Choroid plexus epithelial cell (primary cell): ENCODE data around the gene PSMB2.
A peak's percentile ranks its signal among the peaks of the same experiment; 100 is the strongest.

Experiments used
- DNase-seq: peaks from one replicate; pipeline ENCODE4 v3.0.0-alpha.2; 2010; ENCODE audit warnings: low read depth
- H3K4me3 ChIP-seq: 2 replicates; pipeline ENCODE4 v1.5.1; 2011; ENCODE audit warnings: low read depth, mild to moderate bottlenecking, control low read depth, low read length, moderate library complexity
- CTCF ChIP-seq: conservative IDR thresholded peaks from 2 replicates; pipeline ENCODE4 v1.5.1; 2011; ENCODE audit warnings: low read depth, mild to moderate bottlenecking, control low read depth, inconsistent platforms, low read length, moderate library complexity

Gene PSMB2

GRCh38 chr1:35605071-35605866 is 36.1 kb downstream of the PSMB2 start:
- peak; percentile 8 for DNase-seq
- no peak overlapping the region for H3K4me3 ChIP-seq
- TF ChIP-seq CTCF, result no peak

- H3K4me3 ChIP-seq, result no peak overlapping the region
- no peak for TF ChIP-seq CTCF
- peak; percentile 42 for DNase-seq
These were observed 37.4 kb downstream of the PSMB2 start for GRCh38 chr1:35603941-35604340.

- TF ChIP-seq CTCF, result no peak
- H3K4me3 ChIP-seq, result no peak overlapping the region
- peak; percentile 13 for DNase-seq
These were observed 37.9 kb downstream of the PSMB2 start for GRCh38 chr1:35603468-35603867.

GRCh38 chr1:35600593-35600992 is 40.7 kb downstream of the PSMB2 start:
- TF ChIP-seq CTCF, result no peak
- H3K4me3 ChIP-seq, result no peak overlapping the region
- no peak for DNase-seq

- no peak for TF ChIP-seq CTCF
- no peak for DNase-seq
- H3K4me3 ChIP-seq, result no peak overlapping the region
These were observed 41.9 kb downstream of the PSMB2 start for GRCh38 chr1:35599411-35599810.

- DNase-seq, result no peak
- no peak overlapping the region for H3K4me3 ChIP-seq
- no peak for TF ChIP-seq CTCF
These were observed 42.4 kb downstream of the PSMB2 start for GRCh38 chr1:35598895-35599294.

GRCh38 chr1:35597870-35598269 is 43.5 kb downstream of the PSMB2 start:
- no peak overlapping the region for H3K4me3 ChIP-seq
- DNase-seq, result no peak
- TF ChIP-seq CTCF, result no peak
